ENCODE measurements around the gene GLCCI1. TPM values are rescaled to one million over a fixed set of nuclear protein-coding genes. Genes with fewer than 3 reads are reported as not detected.

GLCCI1 gene
- total RNA-seq, 2 donors from 2014 or later = 3.4 to 3.8 TPM

- H3K27me3 ChIP-seq = no peaks in the 10 kb centered on the region
- no peak for DNase-seq (ENCODE audit: low spot score)
- no peak for TF ChIP-seq CTCF (IDR thresholded peaks at IDR 0.05)
These were observed 147.2 kb downstream of the GLCCI1 start for GRCh38 chr7:8115547-8116402.

GRCh38 chr7:8117195-8117594 is 148.6 kb downstream of the GLCCI1 start:
- Histone ChIP-seq H3K9me3 (no peaks in the 10 kb centered on the region), H3K27ac (no peak overlapping the region), H3K36me3 (peaks cover 12% of the 10 kb centered on the region), H3K4me1 (peaks cover 0 to 4% of the 10 kb centered on the region in 2 donors), H3K27me3 (no peaks in the 10 kb centered on the region), H3K4me3 (no peak overlapping the region)
- no peak for TF ChIP-seq CTCF (IDR thresholded peaks at IDR 0.05)
- DNase-seq (ENCODE audit: low spot score) = no peak

More at GRCh38 chr7:8115547-8116402, 147.2 kb downstream of the GLCCI1 start:
- Histone ChIP-seq H3K9me3 (no peaks in the 10 kb centered on the region), H3K36me3 (peaks cover 12% of the 10 kb centered on the region), H3K4me1 (peaks cover 0 to 4% of the 10 kb centered on the region in 2 donors), H3K4me3 (no peak overlapping the region), H3K27ac (no peak overlapping the region)

- no peak for TF ChIP-seq CTCF (IDR thresholded peaks at IDR 0.05)
- no peaks in the 10 kb centered on the region for H3K9me3 ChIP-seq
- H3K4me1 ChIP-seq = no peaks in the 10 kb centered on the region
- peaks cover 6% of the 10 kb centered on the region for H3K36me3 ChIP-seq
- no peak for DNase-seq (ENCODE audit: low spot score)
- no peaks in the 10 kb centered on the region for H3K27me3 ChIP-seq
- no peak overlapping the region for H3K27ac ChIP-seq
- H3K4me3 ChIP-seq = no peak overlapping the region
These were observed 150.7 kb downstream of the GLCCI1 start for GRCh38 chr7:8119262-8119661.

DNA sequence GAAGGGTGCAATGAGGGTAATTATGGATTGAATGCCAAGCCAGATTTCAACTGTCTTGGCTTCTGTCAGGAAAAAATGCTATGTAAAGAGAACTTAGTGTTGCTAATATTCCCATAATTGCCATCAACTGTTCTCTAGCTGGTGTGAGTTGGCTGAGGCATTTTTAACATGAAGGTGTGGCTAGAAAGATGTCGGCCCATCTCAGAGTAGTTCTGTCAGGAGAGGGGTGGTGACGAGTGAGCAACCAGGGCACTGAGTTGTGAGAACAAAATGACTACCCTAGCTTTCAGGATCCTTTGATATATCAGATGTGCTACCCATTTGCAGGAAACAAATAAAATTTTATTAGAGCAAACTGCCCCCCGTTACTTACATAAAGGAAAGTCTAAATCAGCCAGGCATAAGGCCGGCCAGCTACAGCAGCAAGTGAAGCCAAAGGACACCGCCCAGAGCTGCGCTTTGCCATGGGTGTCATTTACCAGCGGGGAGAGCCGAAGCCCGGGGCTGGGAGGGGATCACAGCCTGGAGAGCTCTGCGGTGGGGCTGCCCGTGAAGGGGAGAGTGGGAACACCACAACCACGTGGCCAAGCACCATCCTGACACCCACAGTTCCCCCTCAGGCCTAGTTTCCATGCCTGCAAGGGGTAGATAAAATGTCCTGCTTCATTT is 151.9 kb downstream of the GLCCI1 start:
- H3K36me3 ChIP-seq = peaks cover 6% of the 10 kb centered on the region
- no peaks in the 10 kb centered on the region for H3K4me1 ChIP-seq
- no peak overlapping the region for H3K4me3 ChIP-seq
- no peaks in the 10 kb centered on the region for H3K27me3 ChIP-seq
- TF ChIP-seq CTCF (IDR thresholded peaks at IDR 0.05) = no peak
- no peaks in the 10 kb centered on the region for H3K9me3 ChIP-seq
- DNase-seq (ENCODE audit: low spot score) = no peak
- no peak overlapping the region for H3K27ac ChIP-seq

- Histone ChIP-seq H3K36me3 (peaks cover 6% of the 10 kb centered on the region), H3K27ac (no peak overlapping the region), H3K27me3 (no peaks in the 10 kb centered on the region), H3K4me3 (no peak overlapping the region), H3K9me3 (no peaks in the 10 kb centered on the region), H3K4me1 (no peaks in the 10 kb centered on the region)
- no peak for TF ChIP-seq CTCF (IDR thresholded peaks at IDR 0.05)
- DNase-seq (ENCODE audit: low spot score) = no peak
These were observed 152.6 kb downstream of the GLCCI1 start for GRCh38 chr7:8121243-8121642.
